Superior temporal gyrus (tissue), 1 donor: ENCODE results near the gene HEPH.
"Not testable (repeated sequence)": the region's sequence is repeated elsewhere in the genome, so short reads cannot be mapped to it uniquely, and the experiment has no call there.

ENCODE experiments used
- DNase-seq: peaks from one replicate; pipeline ENCODE4 v3.0.0-alpha.2; 2016; ENCODE audit errors: extremely low spot score

HEPH gene

GRCh38 chrX:66200855-66201795 lies 37.1 kb downstream of the HEPH start:
- peak; percentile 60 for DNase-seq

GRCh38 chrX:66203114-66203513 lies 39.1 kb downstream of the HEPH start:
- no peak for DNase-seq

GRCh38 chrX:66221856-66222255 lies 57.8 kb downstream of the HEPH start:
- no peak for DNase-seq

GRCh38 chrX:66232296-66232695 lies 68.2 kb downstream of the HEPH start:
- no peak for DNase-seq

GRCh38 chrX:66233209-66233608 lies 69.2 kb downstream of the HEPH start:
- peak; percentile 60 for DNase-seq

GRCh38 chrX:66233904-66234303 lies 69.9 kb downstream of the HEPH start:
- not testable (repeated sequence) for DNase-seq

- no peak for DNase-seq
These were observed 91.4 kb downstream of the HEPH start for GRCh38 chrX:66255359-66255967.

GRCh38 chrX:66262807-66263206 lies 98.8 kb downstream of the HEPH start:
- no peak for DNase-seq
